SK-N-SH (cell line): ENCODE results near the gene IGF2BP2.

Experiments
- ELF1 ChIP-seq: IDR thresholded peaks from 2 replicates; pipeline ENCODE4 v1.4.0; 2012
- EP300 ChIP-seq, 2 experiments: IDR thresholded peaks; 2 replicates each; pipeline versions ENCODE4 v1.4.0 to v1.6.1; 2012; ENCODE audit warnings: borderline replicate concordance in 1 of 2, low read depth in 1 of 2, low read length in 1 of 2
- POLR2AphosphoS5 ChIP-seq: IDR thresholded peaks from 2 replicates; pipeline ENCODE4 v1.6.1; 2012; ENCODE audit warnings: low read depth, low read length
- RCOR1 ChIP-seq: fragments of 150-350 bp; IDR thresholded peaks from 2 replicates; pipeline ENCODE4 v1.6.1; 2017; ENCODE audit warnings: antibody characterized with exemption, low read length
- TF ChIP-seq, protein P1 (sequence below): fragments of 200-600 bp; sonication (generic); IDR thresholded peaks from 2 replicates; pipeline ENCODE4 v1.6.1; 2017; ENCODE audit warnings: antibody characterized with exemption, mild to moderate bottlenecking, moderate library complexity

DNA sequence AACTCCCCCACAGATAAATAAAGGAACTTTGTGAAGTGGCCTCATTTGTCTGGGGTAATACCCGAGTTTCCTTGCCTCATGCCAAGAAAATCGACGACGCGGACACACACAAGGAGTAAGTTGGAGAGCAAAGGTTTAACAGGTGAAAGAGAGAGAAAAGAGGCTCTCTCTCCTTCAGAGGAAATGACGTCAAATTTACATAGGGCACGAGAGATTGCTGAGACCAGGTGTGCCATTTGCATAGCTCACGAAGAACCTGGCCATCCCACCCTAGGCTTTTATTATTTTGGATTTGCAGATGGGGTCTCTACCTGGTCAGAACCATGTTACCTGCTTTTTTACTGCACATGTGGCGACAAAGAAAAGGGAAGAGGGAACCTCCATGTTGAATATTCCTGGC lies 49.3 kb upstream of the IGF2BP2 start:
- TF ChIP-seq EP300 (IDR thresholded peaks at IDR 0.05; ENCODE audit: borderline replicate concordance in 1 of 2, low read depth in 1 of 2, low read length in 1 of 2) = no peak
- TF ChIP-seq, protein P1, sequence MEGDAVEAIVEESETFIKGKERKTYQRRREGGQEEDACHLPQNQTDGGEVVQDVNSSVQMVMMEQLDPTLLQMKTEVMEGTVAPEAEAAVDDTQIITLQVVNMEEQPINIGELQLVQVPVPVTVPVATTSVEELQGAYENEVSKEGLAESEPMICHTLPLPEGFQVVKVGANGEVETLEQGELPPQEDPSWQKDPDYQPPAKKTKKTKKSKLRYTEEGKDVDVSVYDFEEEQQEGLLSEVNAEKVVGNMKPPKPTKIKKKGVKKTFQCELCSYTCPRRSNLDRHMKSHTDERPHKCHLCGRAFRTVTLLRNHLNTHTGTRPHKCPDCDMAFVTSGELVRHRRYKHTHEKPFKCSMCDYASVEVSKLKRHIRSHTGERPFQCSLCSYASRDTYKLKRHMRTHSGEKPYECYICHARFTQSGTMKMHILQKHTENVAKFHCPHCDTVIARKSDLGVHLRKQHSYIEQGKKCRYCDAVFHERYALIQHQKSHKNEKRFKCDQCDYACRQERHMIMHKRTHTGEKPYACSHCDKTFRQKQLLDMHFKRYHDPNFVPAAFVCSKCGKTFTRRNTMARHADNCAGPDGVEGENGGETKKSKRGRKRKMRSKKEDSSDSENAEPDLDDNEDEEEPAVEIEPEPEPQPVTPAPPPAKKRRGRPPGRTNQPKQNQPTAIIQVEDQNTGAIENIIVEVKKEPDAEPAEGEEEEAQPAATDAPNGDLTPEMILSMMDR = no peak
- TF ChIP-seq ELF1 = no peak
- no peak for TF ChIP-seq POLR2AphosphoS5
- no peak for TF ChIP-seq RCOR1
